Neural cell (in vitro differentiated cells): ENCODE results near the gene EPAS1. TPM values are rescaled to one million over a fixed set of nuclear protein-coding genes. Genes with fewer than 3 reads are reported as not detected.

ENCODE experiments used
- H2AFZ ChIP-seq: fragments of 200-600, 300-800 bp; sonication (generic), shearing (Covaris generic); 2 replicates; pipeline ENCODE4 v1.6.0; 2014; ENCODE audit warnings: low read depth, mild to moderate bottlenecking, antibody characterized with exemption, low read length, moderate library complexity
- H3F3A ChIP-seq: fragments of 200-600 bp; shearing (Covaris generic); 2 replicates; pipeline ENCODE4 v1.6.1; 2016; ENCODE audit warnings: mild to moderate bottlenecking, moderate library complexity, mixed read lengths, antibody characterized with exemption, low read length; ENCODE audit not compliant: insufficient read depth, poor library complexity, severe bottlenecking
- H3K27ac ChIP-seq: fragments of 200-600, 300-800 bp; sonication (generic), shearing (Covaris generic); 2 replicates; pipeline ENCODE4 v1.5.1; 2014; ENCODE audit warnings: mild to moderate bottlenecking, low read length, moderate library complexity
- H3K27me3 ChIP-seq: fragments of 300-800, 200-600 bp; sonication (generic), shearing (Covaris generic); 2 replicates; pipeline ENCODE4 v1.6.0; 2014; ENCODE audit warnings: mild to moderate bottlenecking, low read depth, low read length, moderate library complexity; ENCODE audit not compliant: insufficient read depth
- H3K36me3 ChIP-seq: fragments of 300-800, 200-600 bp; sonication (generic), shearing (Covaris generic); 2 replicates; pipeline ENCODE4 v1.5.1; 2014; ENCODE audit warnings: mild to moderate bottlenecking, antibody characterized with exemption, low read length, moderate library complexity; ENCODE audit not compliant: insufficient read depth
- H3K4me2 ChIP-seq: fragments of 300-800, 200-600 bp; sonication (generic), shearing (Covaris generic); 2 replicates; pipeline ENCODE4 v1.6.0; 2014; ENCODE audit warnings: mild to moderate bottlenecking, low read length
- H3K4me3 ChIP-seq: fragments of 300-800, 200-600 bp; sonication (generic), shearing (Covaris generic); 2 replicates; pipeline ENCODE4 v1.5.1; 2014; ENCODE audit warnings: mild to moderate bottlenecking, low read length, moderate library complexity
- H3K79me2 ChIP-seq: fragments of 200-600 bp; shearing (Covaris generic); replicated peaks from 2 replicates; pipeline ENCODE4 v1.6.0; 2014; ENCODE audit warnings: mild to moderate bottlenecking, low read length, moderate library complexity; ENCODE audit not compliant: insufficient read depth
- H3K9ac ChIP-seq: fragments of 300-800, 200-600 bp; sonication (generic), shearing (Covaris generic); 2 replicates; pipeline ENCODE4 v1.6.1; 2016; ENCODE audit warnings: mild to moderate bottlenecking, low read length, mixed read lengths
- H3K9me2 ChIP-seq: fragments of 200-600 bp; shearing (Covaris generic); 2 replicates; pipeline ENCODE4 v1.6.1; 2016; ENCODE audit warnings: mild to moderate bottlenecking, low read length, mixed read lengths; ENCODE audit not compliant: insufficient read depth
- H3K9me3 ChIP-seq: fragments of 200-600, 300-800 bp; sonication (generic), shearing (Covaris generic); 2 replicates; pipeline ENCODE4 v1.6.1; 2016; ENCODE audit warnings: mild to moderate bottlenecking, mixed run types, low read length, moderate library complexity, mixed read lengths
- H4K20me1 ChIP-seq: fragments of 200-600 bp; shearing (Covaris generic); 2 replicates; pipeline ENCODE4 v1.6.1; 2016; ENCODE audit warnings: mild to moderate bottlenecking, mixed run types; ENCODE audit not compliant: insufficient read depth
- EP300 ChIP-seq: fragments of 450-650 bp; conservative IDR thresholded peaks from 2 replicates; pipeline ENCODE4 v1.6.1; 2014; ENCODE audit warnings: antibody characterized with exemption, mild to moderate bottlenecking, moderate library complexity; ENCODE audit not compliant: poor library complexity, severe bottlenecking
- EZH2 ChIP-seq: fragments of 200-600, 300-800 bp; shearing (Covaris generic), sonication (generic); IDR thresholded peaks from 2 replicates; pipeline ENCODE4 v1.6.1; 2014; ENCODE audit warnings: antibody characterized with exemption, low read length, borderline replicate concordance, mild to moderate bottlenecking; ENCODE audit not compliant: insufficient read depth, poor library complexity, severe bottlenecking
- MXI1 ChIP-seq: fragments of 450-650 bp; conservative IDR thresholded peaks from 2 replicates; pipeline ENCODE4 v1.6.1; 2014; ENCODE audit warnings: antibody characterized with exemption, mild to moderate bottlenecking; ENCODE audit not compliant: poor library complexity, severe bottlenecking
- POLR2AphosphoS5 ChIP-seq: IDR thresholded peaks from 2 replicates; pipeline ENCODE4 v1.6.1; 2012
- RAD21 ChIP-seq: fragments of 450-650 bp; conservative IDR thresholded peaks from 2 replicates; pipeline ENCODE4 v1.6.1; 2014; ENCODE audit warnings: antibody characterized with exemption, mild to moderate bottlenecking, moderate library complexity
- REST ChIP-seq: IDR thresholded peaks from 2 replicates; pipeline ENCODE4 v1.6.1; 2012; ENCODE audit warnings: borderline replicate concordance
- SMC3 ChIP-seq: fragments of 450-650 bp; conservative IDR thresholded peaks from 2 replicates; pipeline ENCODE4 v1.6.1; 2014; ENCODE audit warnings: antibody characterized with exemption, mild to moderate bottlenecking, moderate library complexity; ENCODE audit not compliant: poor library complexity
- TAF1 ChIP-seq: IDR thresholded peaks from 2 replicates; pipeline ENCODE4 v1.6.1; 2012; ENCODE audit warnings: low read depth
- polyA plus RNA-seq: library from polyadenylated mRNA; depleted of rRNA; stranded (reverse); fragments of >200 nt; gene quantifications from 2 replicates; pipeline ENCODE4 v1.2.3, GENCODE V29; 2014

Gene EPAS1
- polyA plus RNA-seq, 1 donor from 2014 or later, result not detected

GRCh38 chr2:46388881-46389280 lies 91.7 kb downstream of the EPAS1 start:
- no peak for TF ChIP-seq RAD21
- TF ChIP-seq REST, result no peak
- TF ChIP-seq EP300, result no peak
- no peak for TF ChIP-seq MXI1
- TF ChIP-seq POLR2AphosphoS5, result no peak
- no peak for TF ChIP-seq SMC3
- no peaks in the 10 kb centered on the region for H3K9me3 ChIP-seq
- H3K27ac ChIP-seq, result no peak overlapping the region

GRCh38 chr2:46389417-46389916 lies 92.3 kb downstream of the EPAS1 start:
- Histone ChIP-seq H3K9ac (no peak overlapping the region), H3K9me3 (no peaks in the 10 kb centered on the region), H3K36me3 (no peaks in the 10 kb centered on the region), H3K9me2 (no peaks in the 10 kb centered on the region), H3K79me2 (no peaks in the 10 kb centered on the region), H3K4me2 (no peak overlapping the region), H3F3A (no peaks in the 10 kb centered on the region), H4K20me1 (no peaks in the 10 kb centered on the region), H3K27me3 (no peaks in the 10 kb centered on the region), H3K4me3 (no peak overlapping the region), H3K27ac (no peak overlapping the region), H2AFZ (no peak overlapping the region)
- no peak for TF ChIP-seq POLR2AphosphoS5
- TF ChIP-seq EP300, result no peak

More at GRCh38 chr2:46388881-46389280, 91.7 kb downstream of the EPAS1 start:
- Histone ChIP-seq H3K9ac (no peak overlapping the region), H3K36me3 (no peaks in the 10 kb centered on the region), H3K27me3 (no peaks in the 10 kb centered on the region), H3K4me3 (no peak overlapping the region), H3F3A (no peaks in the 10 kb centered on the region), H3K4me2 (no peak overlapping the region), H2AFZ (no peak overlapping the region), H4K20me1 (no peaks in the 10 kb centered on the region), H3K79me2 (no peaks in the 10 kb centered on the region), H3K9me2 (no peaks in the 10 kb centered on the region)

GRCh38 chr2:46390036-46390435 lies 92.8 kb downstream of the EPAS1 start:
- no peak overlapping the region for H3K4me2 ChIP-seq
- TF ChIP-seq POLR2AphosphoS5 (no peak), SMC3 (no peak), RAD21 (no peak), TAF1 (no peak), MXI1 (no peak), REST (no peak), EZH2 (no peak)
- no peaks in the 10 kb centered on the region for H3K27me3 ChIP-seq
- H3K27ac ChIP-seq, result no peak overlapping the region
- H3F3A ChIP-seq, result no peaks in the 10 kb centered on the region
- H4K20me1 ChIP-seq, result no peaks in the 10 kb centered on the region
- H3K9ac ChIP-seq, result no peak overlapping the region
- no peak overlapping the region for H3K4me3 ChIP-seq
- no peaks in the 10 kb centered on the region for H3K9me3 ChIP-seq
- no peak overlapping the region for H2AFZ ChIP-seq
- no peaks in the 10 kb centered on the region for H3K79me2 ChIP-seq
- H3K36me3 ChIP-seq, result no peaks in the 10 kb centered on the region
- no peaks in the 10 kb centered on the region for H3K9me2 ChIP-seq
